IMR-90 (cell line): Measurements from ENCODE around the gene PCYOX1L. TPM values are rescaled to one million over a fixed set of nuclear protein-coding genes. Genes with fewer than 3 reads are reported as not detected.

Experiments used
- ATAC-seq: fragments of 200-7000 bp; cut with Tn5 transposase; 2 replicates; pipeline ENCODE4 v1.9.1; 2020; ENCODE audit warnings: low read depth, mild to moderate bottlenecking, moderate library complexity
- BruUV-seq: library from RNA; stranded (reverse); fragments of 400-500 nt; replicated peaks from 2 replicates; lab custom pipeline; 2021; lab: Mats Ljungman, UMichigan
- CTCF ChIA-PET: fragments of 300-600 bp; formaldehyde crosslinking; extraction: SDS; loops from one replicate; lab custom pipeline; 2021; ENCODE audit warnings: antibody characterized with exemption; lab: Yijun Ruan, JAX
- POLR2A ChIA-PET: fragments of 300-600 bp; sonication (Branson Sonifier 250); formaldehyde crosslinking; loops from one replicate; lab custom pipeline; 2022; ENCODE audit warnings: antibody characterized with exemption; ENCODE audit not compliant: unreplicated experiment; lab: Charles Lee
- DNase-seq: peaks from one replicate; pipeline ENCODE4 v3.0.0; 2013
- H2AFZ ChIP-seq: replicated peaks from 2 replicates; pipeline ENCODE3; 2013; ENCODE audit warnings: low read length, mild to moderate bottlenecking; ENCODE audit not compliant: poor library complexity
- H2AK5ac ChIP-seq: 2 replicates; pipeline ENCODE4 v1.6.1; 2013; ENCODE audit warnings: low read depth, low read length, inconsistent platforms
- H2AK9ac ChIP-seq: replicated peaks from 2 replicates; pipeline ENCODE3; 2013; ENCODE audit warnings: mild to moderate bottlenecking, low read depth, low read length, moderate library complexity; ENCODE audit not compliant: poor library complexity
- H2BK120ac ChIP-seq: 2 replicates; pipeline ENCODE4 v1.6.1; 2013; ENCODE audit warnings: low read depth, low read length, inconsistent platforms
- H2BK15ac ChIP-seq: 3 replicates; pipeline ENCODE4 v1.6.1; 2013; ENCODE audit warnings: low read depth, low read length, inconsistent platforms
- H2BK20ac ChIP-seq: 2 replicates; pipeline ENCODE4 v1.6.1; 2013; ENCODE audit warnings: low read depth, mild to moderate bottlenecking, inconsistent platforms, low read length, moderate library complexity
- H2BK5ac ChIP-seq: 2 replicates; pipeline ENCODE4 v1.6.1; 2013; ENCODE audit warnings: mild to moderate bottlenecking, low read depth, low read length, inconsistent platforms; ENCODE audit not compliant: poor library complexity, severe bottlenecking
- H3K14ac ChIP-seq: replicated peaks from 2 replicates; pipeline ENCODE4 v1.6.1; 2013; ENCODE audit warnings: low read depth, low read length, inconsistent platforms
- H3K18ac ChIP-seq: 2 replicates; pipeline ENCODE4 v1.6.1; 2013; ENCODE audit warnings: low read depth, low read length, control low read depth
- H3K23ac ChIP-seq: 2 replicates; pipeline ENCODE4 v1.6.1; 2013; ENCODE audit warnings: low read depth, low read length, inconsistent platforms
- H3K27ac ChIP-seq: 2 replicates; pipeline ENCODE4 v1.5.1; 2013; ENCODE audit warnings: mild to moderate bottlenecking, control low read depth, low read length; ENCODE audit not compliant: insufficient read depth
- H3K27me3 ChIP-seq: 2 replicates; pipeline ENCODE4 v1.6.1; 2013; ENCODE audit warnings: low read length; ENCODE audit not compliant: control insufficient read depth, insufficient read depth
- H3K36me3 ChIP-seq: 2 replicates; pipeline ENCODE4 v1.6.1; 2013; ENCODE audit warnings: low read length, mixed read lengths; ENCODE audit not compliant: control insufficient read depth, insufficient read depth
- H3K4ac ChIP-seq: 2 replicates; pipeline ENCODE4 v1.6.1; 2013; ENCODE audit warnings: low read depth, low read length, inconsistent platforms
- H3K4me1 ChIP-seq: 2 replicates; pipeline ENCODE4 v1.6.1; 2013; ENCODE audit warnings: low read length, mixed read lengths; ENCODE audit not compliant: control insufficient read depth, insufficient read depth
- H3K4me2 ChIP-seq: 2 replicates; pipeline ENCODE4 v1.6.1; 2013; ENCODE audit warnings: low read depth, mild to moderate bottlenecking, control low read depth, low read length, moderate library complexity
- H3K4me3 ChIP-seq: 2 replicates; pipeline ENCODE4 v1.5.1; 2013; ENCODE audit warnings: low read depth, mild to moderate bottlenecking, control low read depth, low read length, moderate library complexity; ENCODE audit not compliant: insufficient read depth
- H3K56ac ChIP-seq: 2 replicates; pipeline ENCODE4 v1.6.1; 2013; ENCODE audit warnings: low read length, inconsistent platforms; ENCODE audit not compliant: insufficient read depth; ENCODE audit errors: extremely low read depth
- H3K79me1 ChIP-seq, 2 experiments: 2 replicates each; pipeline ENCODE4 v1.6.1; 2013; ENCODE audit warnings: low read length in 2 of 2, inconsistent platforms in 1 of 2, low read depth in 1 of 2
- H3K9ac ChIP-seq: 2 replicates; pipeline ENCODE4 v1.6.1; 2013; ENCODE audit warnings: low read depth, low read length, control low read depth
- H3K9me1 ChIP-seq: 2 replicates; pipeline ENCODE4 v1.6.1; 2013; ENCODE audit warnings: low read length, inconsistent platforms; ENCODE audit not compliant: insufficient read depth
- H3K9me3 ChIP-seq: 2 replicates; pipeline ENCODE4 v1.6.1; 2013; ENCODE audit warnings: low read length; ENCODE audit not compliant: control insufficient read depth, insufficient read depth
- H4K20me1 ChIP-seq: 2 replicates; pipeline ENCODE4 v1.6.1; 2013; ENCODE audit warnings: low read length, inconsistent platforms; ENCODE audit not compliant: insufficient read depth
- H4K5ac ChIP-seq: 2 replicates; pipeline ENCODE4 v1.6.1; 2013; ENCODE audit warnings: mild to moderate bottlenecking, low read depth, low read length, control low read depth
- H4K8ac ChIP-seq, 2 experiments: 2 replicates each; pipeline ENCODE4 v1.6.1; 2013; ENCODE audit warnings: low read depth in 2 of 2, low read length in 2 of 2, control low read depth in 1 of 2, inconsistent platforms in 1 of 2
- H4K91ac ChIP-seq: 2 replicates; pipeline ENCODE4 v1.6.1; 2013; ENCODE audit warnings: low read depth, low read length, inconsistent platforms; ENCODE audit not compliant: insufficient read depth
- BHLHE40 ChIP-seq: fragments of 150-350 bp; IDR thresholded peaks from 2 replicates; pipeline ENCODE4 v1.6.1; 2016; ENCODE audit warnings: mild to moderate bottlenecking, low read depth, low read length
- CEBPB ChIP-seq: IDR thresholded peaks from 2 replicates; pipeline ENCODE4 v1.6.1; 2012; ENCODE audit warnings: low read depth, low read length, improper control_type of control experiment
- CHD1 ChIP-seq: IDR thresholded peaks from 2 replicates; pipeline ENCODE4 v1.6.1; 2012; ENCODE audit warnings: low read depth, low read length, improper control_type of control experiment
- CTCF ChIP-seq: conservative IDR thresholded peaks from 2 replicates; pipeline ENCODE4 v1.5.1; 2012; ENCODE audit warnings: mild to moderate bottlenecking, low read depth, low read length, improper control_type of control experiment
- ELK1 ChIP-seq: fragments of 150-350 bp; IDR thresholded peaks from 2 replicates; pipeline ENCODE4 v1.6.1; 2016; ENCODE audit warnings: low read depth, mild to moderate bottlenecking, low read length, moderate library complexity, borderline replicate concordance
- FOS ChIP-seq: fragments of 150-350 bp; IDR thresholded peaks from 2 replicates; pipeline ENCODE4 v1.6.1; 2016; ENCODE audit warnings: low read depth, low read length
- MAFK ChIP-seq: IDR thresholded peaks from 2 replicates; pipeline ENCODE4 v1.6.1; 2012; ENCODE audit warnings: low read depth, low read length, improper control_type of control experiment
- MAZ ChIP-seq: IDR thresholded peaks from 2 replicates; pipeline ENCODE4 v1.6.1; 2012; ENCODE audit warnings: low read depth, mild to moderate bottlenecking, low read length, improper control_type of control experiment, moderate library complexity, borderline replicate concordance
- MXI1 ChIP-seq: IDR thresholded peaks from 2 replicates; pipeline ENCODE4 v1.6.1; 2012; ENCODE audit warnings: low read depth, mild to moderate bottlenecking, low read length, moderate library complexity, borderline replicate concordance
- POLR2A ChIP-seq: IDR thresholded peaks from 2 replicates; pipeline ENCODE4 v1.6.1; 2012; ENCODE audit warnings: mild to moderate bottlenecking, low read depth, low read length
- RAD21 ChIP-seq: IDR thresholded peaks from 2 replicates; pipeline ENCODE4 v1.6.1; 2012; ENCODE audit warnings: low read length, improper control_type of control experiment
- RFX5 ChIP-seq: IDR thresholded peaks from 2 replicates; pipeline ENCODE4 v1.8.0; 2012; ENCODE audit warnings: low read depth, mild to moderate bottlenecking, low read length, moderate library complexity
- SMC3 ChIP-seq: fragments of 150-350 bp; IDR thresholded peaks from 2 replicates; pipeline ENCODE4 v1.6.1; 2016; ENCODE audit warnings: low read depth, mild to moderate bottlenecking, antibody characterized with exemption, low read length, moderate library complexity
- USF2 ChIP-seq: fragments of 150-350 bp; IDR thresholded peaks from 2 replicates; pipeline ENCODE4 v1.6.1; 2017; ENCODE audit warnings: mild to moderate bottlenecking, antibody characterized with exemption, low read length, low read depth
- WGBS, 2 experiments: methylation state at CpG; one replicate each; pipeline versions ENCODE4 v1.1.5 to v1.1.7; 2013; ENCODE audit warnings: missing lambda C conversion rate in 2 of 2; ENCODE audit not compliant: insufficient read length in 1 of 2; ENCODE audit errors: extremely low coverage in 2 of 2; 5-methylcytosine and 5-hydroxymethylcytosine counted together
- dilution Hi-C: fragments of 300-500 bp; cut with HindIII; formaldehyde crosslinking; loops from one replicate; pipeline ENCODE4 v1.14.3; 2018; ENCODE audit warnings: low sequenced_read_pairs; ENCODE audit not compliant: unreplicated experiment
- in situ Hi-C: fragments of 300-500 bp; cut with MboI; formaldehyde crosslinking; loops from 3 replicates; pipeline ENCODE4 v1.14.3; 2019; ENCODE audit warnings: low sequenced_read_pairs, inconsistent platforms, mixed read lengths
- intact Hi-C: fragments of 100-400 bp; cut with micrococcal nuclease; formaldehyde crosslinking; loops from 2 replicates; pipeline ENCODE4 v1.10.0; 2022
- polyA plus RNA-seq, 3 experiments: library from polyadenylated mRNA; depleted of rRNA; stranded (reverse); fragments of >200 nt; gene quantifications; 2 replicates each; pipeline ENCODE4 v1.2.3, GENCODE V29; 2012; ENCODE audit warnings: low replicate concordance in 1 of 3
- total RNA-seq: library from RNA; depleted of rRNA; stranded (reverse); fragments of >200 nt; gene quantifications from 2 replicates; pipeline ENCODE4 v1.2.3, GENCODE V29; 2012

The PCYOX1L gene
- total and polyA plus RNA-seq, 2 of the 4 experiments (the other 2 are of a cell fraction): 7.0 to 14.3 TPM

GRCh38 chr5:149372932-149373331 lies 15.1 kb downstream of the PCYOX1L start (continued):
- no peak for TF ChIP-seq MAZ
- TF ChIP-seq CHD1: no peak
- no peak for TF ChIP-seq CEBPB

GRCh38 chr5:149374303-149374702 lies 16.5 kb downstream of the PCYOX1L start:
- H2AFZ ChIP-seq: no peak overlapping the region
- dilution Hi-C loops: no loop called here
- CTCF ChIA-PET: interaction anchor here (1.8 kb wide), 1 partner anchor 60 kb away, joined by 7 read pairs; no protein-coding TSS in a partner anchor

More at GRCh38 chr5:149374303-149374702, 16.5 kb downstream of the PCYOX1L start:
- no peak overlapping the region for H2AK5ac ChIP-seq
- H3K27me3 ChIP-seq: no peaks in the 10 kb centered on the region
- H3K79me1 ChIP-seq: no peaks in the 10 kb centered on the region
- no peak overlapping the region for H2BK5ac ChIP-seq
- no peak overlapping the region for H3K4me2 ChIP-seq
- H4K8ac ChIP-seq: no peak overlapping the region
- no peak overlapping the region for H3K27ac ChIP-seq
- H3K9ac ChIP-seq: no peak overlapping the region
- POLR2A ChIA-PET: no interaction called here
- BruUV-seq: no TSS peak
- no peak for DNase-seq
- intact Hi-C loops: no loop called here
- H4K20me1 ChIP-seq: no peaks in the 10 kb centered on the region
- H3K4me1 ChIP-seq: no peaks in the 10 kb centered on the region
- no peak overlapping the region for H2BK20ac ChIP-seq
- no peak overlapping the region for H3K56ac ChIP-seq
- no peaks in the 10 kb centered on the region for H3K9me3 ChIP-seq
- WGBS, 2 experiments: 96% methylated on average over 14 of the region's 20 CpGs; no CpG with 5 or more reads in 1 of the 2 experiments
- H3K4ac ChIP-seq: no peak overlapping the region
- TF ChIP-seq SMC3 (no peak), CEBPB (no peak), MAFK (no peak), BHLHE40 (no peak), MAZ (no peak), CHD1 (no peak), MXI1 (no peak), ELK1 (no peak), RAD21 (no peak), USF2 (no peak), POLR2A (no peak), FOS (no peak), CTCF (no peak), RFX5 (no peak)
- no peaks in the 10 kb centered on the region for H3K36me3 ChIP-seq
- no peak overlapping the region for H3K23ac ChIP-seq
- no peak for ATAC-seq
- H2AK9ac ChIP-seq: no peak overlapping the region
- H3K9me1 ChIP-seq: 0 out of 2 replicates have a peak, but pooled peaks cover 5% of the 10 kb centered on the region
- H3K14ac ChIP-seq: no peak overlapping the region
- H2BK15ac ChIP-seq: no peak overlapping the region
- H4K5ac ChIP-seq: no peak overlapping the region
- no peak overlapping the region for H2BK120ac ChIP-seq
- in situ Hi-C loops: loop anchor here (5.0 kb wide), 1 partner anchor 188 kb away; no protein-coding TSS in a partner anchor
- H3K4me3 ChIP-seq: no peak overlapping the region
- no peak overlapping the region for H3K18ac ChIP-seq
- H4K91ac ChIP-seq: no peak overlapping the region
